Measurements from ENCODE around the gene PAMR1.

DNA sequence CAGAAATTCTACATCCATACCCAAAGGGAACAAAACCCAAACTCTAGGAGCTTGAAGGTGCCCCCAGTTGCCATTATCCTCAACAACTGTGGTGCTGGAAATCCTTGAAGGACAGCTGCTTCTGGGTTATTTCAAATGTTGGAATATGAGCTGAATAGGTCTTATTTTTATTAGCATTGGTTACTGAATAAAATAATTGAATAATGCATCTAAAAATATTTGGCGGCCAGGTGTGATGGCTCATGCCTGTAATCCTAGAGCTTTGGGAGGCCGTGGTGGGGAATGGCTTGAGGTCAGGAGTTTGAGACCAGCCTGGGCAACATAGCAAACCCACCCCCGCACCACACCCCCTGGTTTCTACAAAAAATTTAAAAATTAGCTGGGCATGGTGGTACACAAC is 10.9 kb downstream of the PAMR1 start:
- TF ChIP-seq POLR2AphosphoS5 (IDR thresholded peaks at IDR 0.05; ENCODE audit: insufficient read depth, low read depth, low read length), result no peak
- no peak for TF ChIP-seq JUN (IDR thresholded peaks at IDR 0.05; ENCODE audit: borderline replicate concordance, insufficient read depth, insufficient read length, low read depth)
- TF ChIP-seq, protein P1, sequence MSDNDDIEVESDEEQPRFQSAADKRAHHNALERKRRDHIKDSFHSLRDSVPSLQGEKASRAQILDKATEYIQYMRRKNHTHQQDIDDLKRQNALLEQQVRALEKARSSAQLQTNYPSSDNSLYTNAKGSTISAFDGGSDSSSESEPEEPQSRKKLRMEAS (IDR thresholded peaks at IDR 0.05; ENCODE audit: insufficient read depth, insufficient read length), result no peak
- TF ChIP-seq, protein P2, sequence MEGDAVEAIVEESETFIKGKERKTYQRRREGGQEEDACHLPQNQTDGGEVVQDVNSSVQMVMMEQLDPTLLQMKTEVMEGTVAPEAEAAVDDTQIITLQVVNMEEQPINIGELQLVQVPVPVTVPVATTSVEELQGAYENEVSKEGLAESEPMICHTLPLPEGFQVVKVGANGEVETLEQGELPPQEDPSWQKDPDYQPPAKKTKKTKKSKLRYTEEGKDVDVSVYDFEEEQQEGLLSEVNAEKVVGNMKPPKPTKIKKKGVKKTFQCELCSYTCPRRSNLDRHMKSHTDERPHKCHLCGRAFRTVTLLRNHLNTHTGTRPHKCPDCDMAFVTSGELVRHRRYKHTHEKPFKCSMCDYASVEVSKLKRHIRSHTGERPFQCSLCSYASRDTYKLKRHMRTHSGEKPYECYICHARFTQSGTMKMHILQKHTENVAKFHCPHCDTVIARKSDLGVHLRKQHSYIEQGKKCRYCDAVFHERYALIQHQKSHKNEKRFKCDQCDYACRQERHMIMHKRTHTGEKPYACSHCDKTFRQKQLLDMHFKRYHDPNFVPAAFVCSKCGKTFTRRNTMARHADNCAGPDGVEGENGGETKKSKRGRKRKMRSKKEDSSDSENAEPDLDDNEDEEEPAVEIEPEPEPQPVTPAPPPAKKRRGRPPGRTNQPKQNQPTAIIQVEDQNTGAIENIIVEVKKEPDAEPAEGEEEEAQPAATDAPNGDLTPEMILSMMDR (IDR thresholded peaks at IDR 0.05; ENCODE audit: extremely low read depth in 1 of 2, insufficient read depth in 1 of 2, low read depth in 1 of 2, low read length in 2 of 2), result no peak
- TF ChIP-seq POLR2A (IDR thresholded peaks at IDR 0.05; ENCODE audit: low read depth, low read length), result no peak
